SK-N-SH (cell line): ENCODE measurements around the gene MLF2. TPM values are rescaled to one million over a fixed set of nuclear protein-coding genes. Genes with fewer than 3 reads are reported as not detected.

Experiments used
- CTCF ChIA-PET: fragments of 300-600, 350-600 bp; formaldehyde crosslinking; extraction: SDS; loops from one replicate; lab custom pipeline; 2021; lab: Yijun Ruan, JAX
- POLR2A ChIA-PET: fragments of 350-600 bp; sonication (Branson Sonifier 250); formaldehyde crosslinking; extraction: SDS; loops from one replicate; lab custom pipeline; 2020; ENCODE audit warnings: antibody characterized with exemption, inconsistent platforms; lab: Yijun Ruan, JAX
- DNase-seq: peaks from one replicate; pipeline ENCODE4 v3.0.0; 2012
- H2AFZ ChIP-seq: fragments of 200-600 bp; sonication (generic); 2 replicates; pipeline ENCODE4 v1.8.1; 2016; ENCODE audit warnings: antibody characterized with exemption, mild to moderate bottlenecking, low read depth
- H3F3A ChIP-seq: fragments of 200-600 bp; sonication (generic); replicated peaks from 2 replicates; pipeline ENCODE3; 2016; ENCODE audit warnings: antibody characterized with exemption, mild to moderate bottlenecking; ENCODE audit not compliant: insufficient read depth
- H3K27ac ChIP-seq, 2 experiments: fragments of 200-500 bp in 1 of 2; fragments of 200-600 bp in 1 of 2; sonication (Bioruptor generic) in 1 of 2; sonication (generic), shearing (Covaris generic) in 1 of 2; 2 replicates each; pipeline versions ENCODE4 v1.5.1 to v1.6.1; 2014 to 2016; ENCODE audit warnings: low read depth in 2 of 2, inconsistent platforms in 1 of 2, low read length in 1 of 2, mild to moderate bottlenecking in 1 of 2, mixed read lengths in 1 of 2
- H3K27me3 ChIP-seq: fragments of 200-600 bp; sonication (generic), shearing (Covaris generic); 2 replicates; pipeline ENCODE4 v1.6.1; 2016; ENCODE audit warnings: mixed run types; ENCODE audit not compliant: insufficient read depth
- H3K36me3 ChIP-seq, 2 experiments: fragments of 200-500 bp in 1 of 2; fragments of 200-600 bp in 1 of 2; sonication (Bioruptor generic) in 1 of 2; sonication (generic) in 1 of 2; replicated peaks in 1 of 2; 2 replicates each; pipeline versions ENCODE3 to v1.5.1; 2014 to 2016; ENCODE audit warnings: low read length in 1 of 2, mild to moderate bottlenecking in 1 of 2; ENCODE audit not compliant: insufficient read depth in 2 of 2, control insufficient read depth in 1 of 2
- H3K4me1 ChIP-seq, 2 experiments: fragments of 200-500 bp in 1 of 2; fragments of 200-600 bp in 1 of 2; sonication (Bioruptor generic) in 1 of 2; sonication (generic), shearing (Covaris generic) in 1 of 2; 2 replicates each; pipeline versions ENCODE4 v1.5.1 to v1.6.1; 2014 to 2016; ENCODE audit warnings: low read depth in 1 of 2, low read length in 1 of 2, mixed run types in 1 of 2; ENCODE audit not compliant: insufficient read depth in 2 of 2, control insufficient read depth in 1 of 2
- H3K4me2 ChIP-seq: fragments of 200-600 bp; sonication (generic), shearing (Covaris generic); 2 replicates; pipeline ENCODE4 v1.6.1; 2017; ENCODE audit warnings: mixed run types
- H3K4me3 ChIP-seq, 2 experiments: fragments of 200-500 bp in 1 of 2; fragments of 200-600 bp in 1 of 2; sonication (Bioruptor generic) in 1 of 2; sonication (generic), shearing (Covaris generic) in 1 of 2; 2 replicates each; pipeline versions ENCODE4 v1.5.1 to v1.8.1; 2014 to 2016; ENCODE audit warnings: low read depth in 2 of 2, inconsistent platforms in 1 of 2, low read length in 1 of 2, mild to moderate bottlenecking in 1 of 2, mixed read lengths in 1 of 2, moderate library complexity in 1 of 2
- H3K79me2 ChIP-seq: fragments of 200-600 bp; sonication (generic); 2 replicates; pipeline ENCODE4 v1.8.1; 2017; ENCODE audit warnings: mild to moderate bottlenecking; ENCODE audit not compliant: insufficient read depth
- H3K9ac ChIP-seq: fragments of 200-600 bp; sonication (generic); 2 replicates; pipeline ENCODE4 v1.6.1; 2017; ENCODE audit warnings: mixed run types
- H3K9me2 ChIP-seq: fragments of 200-600 bp; sonication (generic); 2 replicates; pipeline ENCODE4 v1.6.1; 2017; ENCODE audit warnings: mixed run types
- H3K9me3 ChIP-seq: fragments of 200-600 bp; sonication (generic); 2 replicates; pipeline ENCODE4 v1.6.1; 2017; ENCODE audit warnings: mixed run types, mild to moderate bottlenecking, moderate library complexity
- H4K20me1 ChIP-seq: fragments of 200-600 bp; sonication (generic); 2 replicates; pipeline ENCODE4 v1.6.1; 2017; ENCODE audit warnings: mild to moderate bottlenecking, mixed run types; ENCODE audit not compliant: insufficient read depth
- ELF1 ChIP-seq: IDR thresholded peaks from 2 replicates; pipeline ENCODE4 v1.4.0; 2012
- FOXM1 ChIP-seq: IDR thresholded peaks from 2 replicates; pipeline ENCODE4 v1.4.0; 2012; ENCODE audit warnings: low read depth, mild to moderate bottlenecking
- GATA2 ChIP-seq: sonication (generic); formaldehyde crosslinking; IDR thresholded peaks from 2 replicates; pipeline ENCODE4 v1.5.0; 2020; ENCODE audit warnings: mild to moderate bottlenecking, missing genetic modification reagents
- MEF2A ChIP-seq: IDR thresholded peaks from 2 replicates; pipeline ENCODE4 v1.4.0; 2012; ENCODE audit warnings: low read depth, borderline replicate concordance
- NFIC ChIP-seq: IDR thresholded peaks from 2 replicates; pipeline ENCODE4 v1.4.0; 2012; ENCODE audit warnings: borderline replicate concordance
- NRF1 ChIP-seq: IDR thresholded peaks from 2 replicates; pipeline ENCODE4 v1.6.1; 2012; ENCODE audit warnings: low read depth, mild to moderate bottlenecking, low read length
- POLR2AphosphoS5 ChIP-seq: IDR thresholded peaks from 2 replicates; pipeline ENCODE4 v1.6.1; 2012; ENCODE audit warnings: low read depth, low read length
- RFX5 ChIP-seq: IDR thresholded peaks from 2 replicates; pipeline ENCODE4 v1.6.1; 2012; ENCODE audit warnings: mild to moderate bottlenecking, improper control_type of control experiment, low read length
- RXRA ChIP-seq: IDR thresholded peaks from 2 replicates; pipeline ENCODE4 v1.4.0; 2012; ENCODE audit warnings: low read depth, mild to moderate bottlenecking, borderline replicate concordance
- TCF12 ChIP-seq: IDR thresholded peaks from 2 replicates; pipeline ENCODE4 v1.4.0; 2012
- YY1 ChIP-seq: IDR thresholded peaks from 2 replicates; pipeline ENCODE4 v1.4.0; 2012; ENCODE audit warnings: low read depth, mild to moderate bottlenecking
- WGBS: methylation state at CpG from one replicate; pipeline ENCODE4 v1.1.6; 2017; ENCODE audit warnings: low lambda C conversion rate; 5-methylcytosine and 5-hydroxymethylcytosine counted together
- polyA plus RNA-seq, 3 experiments: library from polyadenylated mRNA; depleted of rRNA; stranded (reverse); fragments of >200 nt; gene quantifications; 2 replicates each; pipeline ENCODE4 v1.2.3, GENCODE V29; 2012
- TF ChIP-seq, protein P1 (sequence below): fragments of 150-350 bp; IDR thresholded peaks from 2 replicates; pipeline ENCODE4 v1.6.1; 2017; ENCODE audit warnings: antibody characterized with exemption, low read length, low read depth, borderline replicate concordance
- TF ChIP-seq, protein P2 (sequence below): fragments of 200-600 bp; sonication (generic); IDR thresholded peaks from 2 replicates; pipeline ENCODE4 v1.6.1; 2017; ENCODE audit warnings: antibody characterized with exemption, mild to moderate bottlenecking, moderate library complexity

MLF2 gene
- polyA plus RNA-seq, 1 of the 3 experiments (the other 2 are of a cell fraction): 535 TPM

DNA sequence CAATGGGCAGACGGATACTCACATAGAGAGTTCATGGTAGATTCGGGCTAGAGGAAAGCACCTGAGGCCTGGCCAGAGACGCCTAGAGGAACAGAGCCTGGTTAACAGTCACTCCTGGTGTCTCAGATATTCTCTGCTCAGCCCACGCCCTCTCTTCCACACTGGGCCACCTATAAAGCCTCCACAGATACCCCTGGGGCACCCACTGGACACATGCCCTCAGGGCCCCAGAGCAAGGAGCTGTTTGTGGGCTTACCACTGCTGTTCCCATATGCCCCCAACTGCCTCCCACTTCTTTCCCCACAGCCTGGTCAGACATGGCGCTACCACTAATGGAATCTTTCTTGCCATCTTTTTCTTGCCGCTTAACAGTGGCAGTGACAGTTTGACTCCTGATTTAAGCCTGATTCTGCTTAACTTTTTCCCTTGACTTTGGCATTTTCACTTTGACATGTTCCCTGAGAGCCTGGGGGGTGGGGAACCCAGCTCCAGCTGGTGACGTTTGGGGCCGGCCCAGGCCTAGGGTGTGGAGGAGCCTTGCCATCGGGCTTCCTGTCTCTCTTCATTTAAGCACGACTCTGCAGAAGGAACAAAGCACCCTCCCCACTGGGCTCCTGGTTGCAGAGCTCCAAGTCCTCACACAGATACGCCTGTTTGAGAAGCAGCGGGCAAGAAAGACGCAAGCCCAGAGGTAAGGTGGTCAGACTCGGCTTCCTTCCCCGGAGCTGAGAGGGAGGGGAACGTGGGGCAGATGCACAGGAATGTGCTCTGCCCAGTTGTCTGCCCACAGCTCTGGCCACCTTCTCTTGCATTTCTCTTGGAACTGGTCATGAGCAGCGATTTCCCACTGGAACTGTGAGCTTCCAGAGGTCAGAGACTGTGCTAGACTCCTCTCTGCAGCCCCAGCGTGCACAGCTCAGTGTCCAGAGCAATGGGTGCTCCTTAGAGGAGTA lies 36.3 kb upstream of the MLF2 start, which contains the start of gene CD4:
Gene CD4 (plus strand): TSS at position 557 of the 953 bp plus-strand sequence. CDS start 10,611 bp downstream, outside the sequence.
- Histone ChIP-seq H2AFZ (no peak within 1 kb of the TSS), H3K36me3 (no peaks in the 10 kb centered on the region), H3K4me3 (no peak within 1 kb of the TSS), H3K4me1 (peaks cover 0 to 9% of the 10 kb centered on the region in 2 experiments; a peak in 1 of 4 replicates), H3K27me3 (no peaks in the 10 kb centered on the region), H3K79me2 (no peaks in the 10 kb centered on the region), H3K9me3 (no peaks in the 10 kb centered on the region), H3K4me2 (no peak within 1 kb of the TSS), H3F3A (no peaks in the 10 kb centered on the region), H3K9ac (no peak within 1 kb of the TSS), H3K9me2 (no peaks in the 10 kb centered on the region), H3K27ac (no peak within 1 kb of the TSS), H4K20me1 (no peaks in the 10 kb centered on the region)
- TF ChIP-seq MEF2A (no peak), GATA2 (CRISPR knock-in tag) (no peak), TCF12 (no peak), NFIC (no peak), FOXM1 (no peak), ELF1 (no peak), POLR2AphosphoS5 (no peak), NRF1 (no peak), RXRA (no peak), RFX5 (no peak)
- 72% methylated on average over 15 of the region's 18 CpGs for WGBS
- ChIA-PET POLR2A (no interaction called here), CTCF (interaction anchor here (0.7 to 2.2 kb wide), 7 partner anchors 9 to 36 kb away, joined by 3 to 6 read pairs (median 4); partner anchors contain the start of genes MLF2 and PTMS)
- DNase-seq: no peak

DNA sequence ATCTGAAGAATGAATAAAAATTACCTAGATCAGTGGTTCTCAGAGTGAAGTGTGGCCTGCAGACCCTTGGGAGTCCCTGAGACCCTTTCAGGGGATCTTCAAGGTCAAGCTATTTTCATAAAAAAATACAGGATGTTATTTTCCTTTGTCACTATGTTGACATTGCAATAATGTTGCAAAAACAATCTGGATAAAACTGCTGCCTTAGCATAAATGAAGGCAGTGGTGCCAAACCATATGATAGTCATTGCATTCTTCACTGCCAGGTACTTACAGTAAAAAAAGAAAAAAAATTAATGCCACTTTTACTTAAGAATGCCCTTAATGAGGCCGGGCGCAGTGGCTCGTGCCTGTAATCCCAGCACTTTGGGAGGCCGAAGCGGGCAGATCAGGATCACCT lies 34.4 kb upstream of the MLF2 start:
- Histone ChIP-seq H3K79me2 (no peaks in the 10 kb centered on the region), H2AFZ (no peak overlapping the region), H3K27me3 (no peaks in the 10 kb centered on the region), H3F3A (no peaks in the 10 kb centered on the region), H3K4me1 (peaks cover 0 to under 1% of the 10 kb centered on the region in 2 experiments; a peak in 1 of 4 replicates), H3K4me2 (no peak overlapping the region), H3K9me3 (no peaks in the 10 kb centered on the region), H3K9ac (no peak overlapping the region), H3K4me3 (no peak overlapping the region), H3K9me2 (no peaks in the 10 kb centered on the region), H3K27ac (no peak overlapping the region), H4K20me1 (no peaks in the 10 kb centered on the region), H3K36me3 (no peaks in the 10 kb centered on the region)
- POLR2A ChIA-PET: no interaction called here
- no peak for DNase-seq
- CTCF ChIA-PET: interaction anchor here (0.9 to 1.8 kb wide), 4 partner anchors 8 to 35 kb away, joined by 3 to 7 read pairs (median 3); partner anchors contain the start of gene MLF2
- 85% methylated on average over 5 of the region's 5 CpGs for WGBS
- TF ChIP-seq YY1 (no peak), POLR2AphosphoS5 (no peak)
- TF ChIP-seq, protein P1, sequence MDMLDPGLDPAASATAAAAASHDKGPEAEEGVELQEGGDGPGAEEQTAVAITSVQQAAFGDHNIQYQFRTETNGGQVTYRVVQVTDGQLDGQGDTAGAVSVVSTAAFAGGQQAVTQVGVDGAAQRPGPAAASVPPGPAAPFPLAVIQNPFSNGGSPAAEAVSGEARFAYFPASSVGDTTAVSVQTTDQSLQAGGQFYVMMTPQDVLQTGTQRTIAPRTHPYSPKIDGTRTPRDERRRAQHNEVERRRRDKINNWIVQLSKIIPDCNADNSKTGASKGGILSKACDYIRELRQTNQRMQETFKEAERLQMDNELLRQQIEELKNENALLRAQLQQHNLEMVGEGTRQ: no peak
- TF ChIP-seq, protein P2, sequence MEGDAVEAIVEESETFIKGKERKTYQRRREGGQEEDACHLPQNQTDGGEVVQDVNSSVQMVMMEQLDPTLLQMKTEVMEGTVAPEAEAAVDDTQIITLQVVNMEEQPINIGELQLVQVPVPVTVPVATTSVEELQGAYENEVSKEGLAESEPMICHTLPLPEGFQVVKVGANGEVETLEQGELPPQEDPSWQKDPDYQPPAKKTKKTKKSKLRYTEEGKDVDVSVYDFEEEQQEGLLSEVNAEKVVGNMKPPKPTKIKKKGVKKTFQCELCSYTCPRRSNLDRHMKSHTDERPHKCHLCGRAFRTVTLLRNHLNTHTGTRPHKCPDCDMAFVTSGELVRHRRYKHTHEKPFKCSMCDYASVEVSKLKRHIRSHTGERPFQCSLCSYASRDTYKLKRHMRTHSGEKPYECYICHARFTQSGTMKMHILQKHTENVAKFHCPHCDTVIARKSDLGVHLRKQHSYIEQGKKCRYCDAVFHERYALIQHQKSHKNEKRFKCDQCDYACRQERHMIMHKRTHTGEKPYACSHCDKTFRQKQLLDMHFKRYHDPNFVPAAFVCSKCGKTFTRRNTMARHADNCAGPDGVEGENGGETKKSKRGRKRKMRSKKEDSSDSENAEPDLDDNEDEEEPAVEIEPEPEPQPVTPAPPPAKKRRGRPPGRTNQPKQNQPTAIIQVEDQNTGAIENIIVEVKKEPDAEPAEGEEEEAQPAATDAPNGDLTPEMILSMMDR: no peak
